Measurements from ENCODE around the gene MOSPD3. TPM values are rescaled to one million over a fixed set of nuclear protein-coding genes. Genes with fewer than 3 reads are reported as not detected.

The MOSPD3 gene
- total RNA-seq, 1 donor = 5.2 TPM

DNA sequence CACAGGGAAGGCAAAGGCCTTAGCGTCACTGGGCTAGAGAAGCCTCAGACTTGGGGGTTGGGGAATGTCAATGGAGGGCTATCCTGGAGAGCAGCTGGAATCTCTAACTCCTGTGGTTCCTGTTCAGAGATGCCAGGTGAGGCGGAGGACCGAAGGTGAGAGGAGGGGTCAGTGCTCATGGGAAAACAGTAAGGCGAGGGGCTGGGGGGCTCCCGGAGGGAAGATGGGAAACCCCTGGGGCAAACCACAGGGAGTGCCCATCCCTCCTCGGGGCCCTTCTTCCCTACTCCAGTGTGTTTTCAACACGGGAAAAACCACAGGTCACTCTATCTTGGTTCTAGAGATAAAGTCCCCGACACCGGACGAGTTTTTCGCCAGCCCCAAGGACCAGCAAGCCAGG is 29.7 kb upstream of the MOSPD3 start:
- peak overlapping the region; percentile 97 for H3K4me3 ChIP-seq (ENCODE audit: low read depth, low read length)
- DNase-seq (ENCODE audit: low read depth) = no peak
- TF ChIP-seq, protein P1, sequence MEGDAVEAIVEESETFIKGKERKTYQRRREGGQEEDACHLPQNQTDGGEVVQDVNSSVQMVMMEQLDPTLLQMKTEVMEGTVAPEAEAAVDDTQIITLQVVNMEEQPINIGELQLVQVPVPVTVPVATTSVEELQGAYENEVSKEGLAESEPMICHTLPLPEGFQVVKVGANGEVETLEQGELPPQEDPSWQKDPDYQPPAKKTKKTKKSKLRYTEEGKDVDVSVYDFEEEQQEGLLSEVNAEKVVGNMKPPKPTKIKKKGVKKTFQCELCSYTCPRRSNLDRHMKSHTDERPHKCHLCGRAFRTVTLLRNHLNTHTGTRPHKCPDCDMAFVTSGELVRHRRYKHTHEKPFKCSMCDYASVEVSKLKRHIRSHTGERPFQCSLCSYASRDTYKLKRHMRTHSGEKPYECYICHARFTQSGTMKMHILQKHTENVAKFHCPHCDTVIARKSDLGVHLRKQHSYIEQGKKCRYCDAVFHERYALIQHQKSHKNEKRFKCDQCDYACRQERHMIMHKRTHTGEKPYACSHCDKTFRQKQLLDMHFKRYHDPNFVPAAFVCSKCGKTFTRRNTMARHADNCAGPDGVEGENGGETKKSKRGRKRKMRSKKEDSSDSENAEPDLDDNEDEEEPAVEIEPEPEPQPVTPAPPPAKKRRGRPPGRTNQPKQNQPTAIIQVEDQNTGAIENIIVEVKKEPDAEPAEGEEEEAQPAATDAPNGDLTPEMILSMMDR (IDR thresholded peaks at IDR 0.05; ENCODE audit: insufficient read depth, low read depth, low read length) = no peak

DNA sequence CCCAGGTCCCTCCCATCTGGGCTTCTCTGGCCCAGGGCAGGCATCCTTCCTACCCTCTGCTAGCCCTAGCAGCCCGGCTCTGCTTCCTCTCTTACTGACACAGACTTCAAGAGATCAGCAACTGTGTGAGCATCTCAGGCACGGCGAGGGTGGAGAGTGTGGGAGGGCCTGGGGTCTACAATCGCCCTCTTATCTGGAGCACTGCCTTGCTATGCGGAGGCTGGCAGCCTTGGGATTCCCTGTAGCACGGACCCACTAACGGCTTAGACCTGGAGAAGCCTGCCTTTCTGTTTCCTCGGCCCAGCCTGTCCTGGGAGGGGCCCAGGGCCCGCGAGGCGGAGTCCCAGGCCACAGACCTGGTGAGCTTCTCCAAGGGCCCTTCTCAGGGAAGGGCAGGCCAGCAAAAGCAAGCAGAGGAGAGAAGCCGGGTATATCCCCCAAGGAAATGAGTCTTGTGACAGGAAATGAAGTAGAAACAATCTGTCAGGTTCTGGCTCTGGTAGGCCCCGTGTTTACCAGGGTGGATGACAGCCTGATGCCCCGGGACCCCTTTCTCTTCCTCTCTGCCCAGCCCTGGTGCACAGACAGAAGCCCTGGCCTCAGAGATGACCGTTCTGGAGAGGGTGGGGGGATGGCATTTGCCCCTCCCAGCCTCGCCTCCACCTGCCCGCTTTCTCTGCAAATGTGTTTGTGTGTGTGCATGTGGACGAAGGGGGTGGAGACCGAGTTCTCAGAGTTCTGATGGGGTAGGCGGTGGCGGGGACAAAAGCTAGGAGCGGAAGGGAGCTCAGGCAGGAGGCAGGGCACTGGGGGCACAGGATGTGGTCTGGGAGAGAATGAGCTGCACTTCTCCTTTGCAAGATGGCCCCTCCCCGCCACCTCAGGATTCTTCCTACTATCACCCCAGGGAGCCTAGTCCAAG is 28.9 kb upstream of the MOSPD3 start:
- peak; percentile 77 for DNase-seq (ENCODE audit: low read depth)
- TF ChIP-seq, protein P1 (IDR thresholded peaks at IDR 0.05; ENCODE audit: insufficient read depth, low read depth, low read length) = no peak
- peak overlapping the region; percentile 97 for H3K4me3 ChIP-seq (ENCODE audit: low read depth, low read length)

DNA sequence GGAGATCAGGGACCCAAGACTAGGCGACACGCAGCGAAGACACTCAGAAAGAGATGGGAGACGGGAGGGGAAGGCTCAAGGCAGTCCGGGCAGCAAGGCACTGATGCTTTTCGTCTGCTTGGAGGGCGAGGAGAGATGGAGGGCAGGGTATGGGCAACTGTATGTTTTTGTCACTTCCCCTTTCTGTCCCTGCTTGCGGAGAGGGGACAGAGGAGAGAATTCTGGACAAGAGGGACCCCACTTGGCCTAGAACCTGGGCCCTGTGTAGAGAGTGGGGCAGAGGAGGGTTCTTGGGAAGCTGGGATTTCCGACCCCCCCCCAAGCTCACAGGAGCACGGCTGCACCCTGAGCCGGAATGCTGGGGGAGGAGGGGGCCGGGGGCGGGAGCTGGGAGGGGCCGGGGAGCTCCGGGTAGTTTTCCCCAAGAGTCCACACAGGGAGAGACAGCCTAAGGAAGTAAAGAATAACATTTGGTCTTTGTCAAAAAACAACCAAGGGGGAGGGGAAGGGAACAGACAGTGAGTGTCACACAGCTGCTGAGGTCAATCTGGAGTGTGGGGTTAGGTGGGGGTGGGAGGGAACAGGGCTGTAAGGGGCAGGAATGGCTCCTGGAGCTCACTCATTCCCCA is 28.2 kb upstream of the MOSPD3 start:
- TF ChIP-seq, protein P1 (IDR thresholded peaks at IDR 0.05; ENCODE audit: insufficient read depth, low read depth, low read length) = no peak
- H3K4me3 ChIP-seq (ENCODE audit: low read depth, low read length) = peak overlapping the region; percentile 97
- peak; percentile 79 for DNase-seq (ENCODE audit: low read depth)

DNA sequence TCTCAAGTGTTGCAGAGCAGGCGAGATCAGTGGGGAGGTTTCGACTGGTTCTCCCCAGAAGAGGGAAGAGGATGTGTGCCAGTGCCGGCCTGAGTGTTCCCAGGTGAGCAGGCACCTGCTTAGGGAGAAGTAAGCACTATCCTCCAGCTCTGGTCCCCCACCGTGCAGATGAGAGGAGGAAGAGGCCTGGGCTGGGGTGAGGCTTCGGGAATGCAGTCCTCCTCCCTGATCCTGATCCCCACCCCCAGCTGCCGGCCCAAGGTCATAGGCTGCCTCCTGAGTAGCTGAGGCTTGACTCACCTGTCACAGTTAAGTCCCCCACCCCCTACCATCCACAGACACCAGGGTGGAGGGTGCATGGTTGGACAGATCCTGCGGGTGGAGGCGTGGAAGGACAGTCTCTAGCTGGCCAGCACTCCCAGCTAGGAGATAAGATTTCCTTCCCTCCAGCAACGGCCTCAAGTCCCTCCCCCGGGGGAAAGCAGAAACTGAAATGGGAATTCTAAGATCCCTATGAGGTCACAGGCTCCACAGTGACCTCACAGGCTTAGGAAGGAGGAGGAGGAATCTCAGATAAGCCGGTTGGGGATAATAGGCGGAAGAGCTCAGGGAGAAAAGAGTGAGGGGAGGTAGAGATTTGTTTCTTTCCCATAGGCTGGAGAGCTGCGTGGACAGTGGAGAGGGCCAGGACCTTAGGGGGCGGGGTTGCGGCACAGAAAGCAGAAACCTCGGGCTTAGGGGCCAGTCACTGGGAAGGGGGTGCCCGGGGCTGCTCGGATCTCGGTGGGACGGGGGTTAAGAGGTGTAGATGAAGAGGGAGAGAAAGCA is 27.4 kb upstream of the MOSPD3 start:
- H3K4me3 ChIP-seq (ENCODE audit: low read depth, low read length) = peak overlapping the region; percentile 97
- TF ChIP-seq, protein P1 (IDR thresholded peaks at IDR 0.05; ENCODE audit: insufficient read depth, low read depth, low read length) = no peak
- DNase-seq (ENCODE audit: low read depth) = peak; percentile 95

DNA sequence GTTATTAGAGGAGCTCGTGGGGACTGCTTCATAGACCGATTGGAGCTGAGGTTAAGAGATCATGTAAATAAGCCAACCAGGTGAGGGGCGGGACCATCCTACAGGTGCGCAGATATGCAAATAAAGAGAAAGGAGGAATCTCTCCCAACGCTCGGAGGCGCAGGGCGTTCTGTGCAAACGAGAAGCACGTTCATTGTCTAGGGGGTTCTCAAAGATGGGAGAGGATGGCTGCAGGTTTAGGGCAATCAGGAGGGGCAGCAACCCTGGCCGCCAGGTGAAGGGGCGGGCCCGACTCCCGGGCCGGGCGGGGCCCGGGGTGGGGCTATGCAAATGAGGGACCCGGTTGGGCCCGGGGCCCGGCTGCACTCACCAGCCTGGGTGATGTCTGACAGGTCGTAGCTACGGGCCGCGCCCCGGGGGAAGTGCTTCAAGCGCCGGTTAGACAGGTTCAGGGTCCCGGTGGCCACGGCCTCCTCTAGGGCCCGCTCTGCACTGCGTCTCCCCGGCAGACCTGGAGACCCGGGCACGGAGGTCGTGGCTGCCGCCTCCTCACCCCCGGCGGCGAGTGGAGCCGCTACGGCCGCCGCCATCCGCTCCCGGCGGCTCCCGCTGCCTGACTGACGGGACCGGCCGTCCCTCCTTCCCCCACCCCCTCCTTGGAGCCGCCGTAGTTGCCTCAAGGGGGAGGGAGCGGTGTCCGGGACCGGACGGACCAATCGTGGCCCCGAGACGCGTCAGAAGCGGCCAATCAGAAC is 26.7 kb upstream of the MOSPD3 start, which contains the start of gene LRCH4:
TSS of gene LRCH4 (minus strand) at position 619 of the 755 bp plus-strand sequence. CDS start at position 590, 29 bp downstream.
- no peak for DNase-seq (ENCODE audit: low read depth)
- peak within 1 kb of the TSS; percentile 97 for H3K4me3 ChIP-seq (ENCODE audit: low read depth, low read length)
- TF ChIP-seq, protein P1 (IDR thresholded peaks at IDR 0.05; ENCODE audit: insufficient read depth, low read depth, low read length) = no peak

Data from fibroblast of villous mesenchyme (primary cell).